IMR-90 (cell line): ENCODE measurements around the gene PLCH1. TPM values are rescaled to one million over a fixed set of nuclear protein-coding genes. Genes with fewer than 3 reads are reported as not detected.

Source experiments
- ATAC-seq: fragments of 200-7000 bp; cut with Tn5 transposase; 2 replicates; pipeline ENCODE4 v1.9.1; 2020; ENCODE audit warnings: low read depth, mild to moderate bottlenecking, moderate library complexity
- BruUV-seq: library from RNA; stranded (reverse); fragments of 400-500 nt; replicated peaks from 2 replicates; lab custom pipeline; 2021; lab: Mats Ljungman, UMichigan
- CTCF ChIA-PET: fragments of 300-600 bp; formaldehyde crosslinking; extraction: SDS; loops from one replicate; lab custom pipeline; 2021; ENCODE audit warnings: antibody characterized with exemption; lab: Yijun Ruan, JAX
- POLR2A ChIA-PET: fragments of 300-600 bp; sonication (Branson Sonifier 250); formaldehyde crosslinking; loops from one replicate; lab custom pipeline; 2022; ENCODE audit warnings: antibody characterized with exemption; ENCODE audit not compliant: unreplicated experiment; lab: Charles Lee
- DNase-seq: peaks from one replicate; pipeline ENCODE4 v3.0.0; 2013
- H2AFZ ChIP-seq: replicated peaks from 2 replicates; pipeline ENCODE3; 2013; ENCODE audit warnings: low read length, mild to moderate bottlenecking; ENCODE audit not compliant: poor library complexity
- H2AK5ac ChIP-seq: 2 replicates; pipeline ENCODE4 v1.6.1; 2013; ENCODE audit warnings: low read depth, low read length, inconsistent platforms
- H2AK9ac ChIP-seq: replicated peaks from 2 replicates; pipeline ENCODE3; 2013; ENCODE audit warnings: mild to moderate bottlenecking, low read depth, low read length, moderate library complexity; ENCODE audit not compliant: poor library complexity
- H2BK120ac ChIP-seq: 2 replicates; pipeline ENCODE4 v1.6.1; 2013; ENCODE audit warnings: low read depth, low read length, inconsistent platforms
- H2BK15ac ChIP-seq: 3 replicates; pipeline ENCODE4 v1.6.1; 2013; ENCODE audit warnings: low read depth, low read length, inconsistent platforms
- H2BK20ac ChIP-seq: 2 replicates; pipeline ENCODE4 v1.6.1; 2013; ENCODE audit warnings: low read depth, mild to moderate bottlenecking, inconsistent platforms, low read length, moderate library complexity
- H2BK5ac ChIP-seq: 2 replicates; pipeline ENCODE4 v1.6.1; 2013; ENCODE audit warnings: mild to moderate bottlenecking, low read depth, low read length, inconsistent platforms; ENCODE audit not compliant: poor library complexity, severe bottlenecking
- H3K14ac ChIP-seq: replicated peaks from 2 replicates; pipeline ENCODE4 v1.6.1; 2013; ENCODE audit warnings: low read depth, low read length, inconsistent platforms
- H3K18ac ChIP-seq: 2 replicates; pipeline ENCODE4 v1.6.1; 2013; ENCODE audit warnings: low read depth, low read length, control low read depth
- H3K23ac ChIP-seq: 2 replicates; pipeline ENCODE4 v1.6.1; 2013; ENCODE audit warnings: low read depth, low read length, inconsistent platforms
- H3K27ac ChIP-seq: 2 replicates; pipeline ENCODE4 v1.5.1; 2013; ENCODE audit warnings: mild to moderate bottlenecking, control low read depth, low read length; ENCODE audit not compliant: insufficient read depth
- H3K27me3 ChIP-seq: 2 replicates; pipeline ENCODE4 v1.6.1; 2013; ENCODE audit warnings: low read length; ENCODE audit not compliant: control insufficient read depth, insufficient read depth
- H3K36me3 ChIP-seq: 2 replicates; pipeline ENCODE4 v1.6.1; 2013; ENCODE audit warnings: low read length, mixed read lengths; ENCODE audit not compliant: control insufficient read depth, insufficient read depth
- H3K4ac ChIP-seq: 2 replicates; pipeline ENCODE4 v1.6.1; 2013; ENCODE audit warnings: low read depth, low read length, inconsistent platforms
- H3K4me1 ChIP-seq: 2 replicates; pipeline ENCODE4 v1.6.1; 2013; ENCODE audit warnings: low read length, mixed read lengths; ENCODE audit not compliant: control insufficient read depth, insufficient read depth
- H3K4me2 ChIP-seq: 2 replicates; pipeline ENCODE4 v1.6.1; 2013; ENCODE audit warnings: low read depth, mild to moderate bottlenecking, control low read depth, low read length, moderate library complexity
- H3K4me3 ChIP-seq: 2 replicates; pipeline ENCODE4 v1.5.1; 2013; ENCODE audit warnings: low read depth, mild to moderate bottlenecking, control low read depth, low read length, moderate library complexity; ENCODE audit not compliant: insufficient read depth
- H3K56ac ChIP-seq: 2 replicates; pipeline ENCODE4 v1.6.1; 2013; ENCODE audit warnings: low read length, inconsistent platforms; ENCODE audit not compliant: insufficient read depth; ENCODE audit errors: extremely low read depth
- H3K79me1 ChIP-seq, 2 experiments: 2 replicates each; pipeline ENCODE4 v1.6.1; 2013; ENCODE audit warnings: low read length in 2 of 2, inconsistent platforms in 1 of 2, low read depth in 1 of 2
- H3K9ac ChIP-seq: 2 replicates; pipeline ENCODE4 v1.6.1; 2013; ENCODE audit warnings: low read depth, low read length, control low read depth
- H3K9me1 ChIP-seq: 2 replicates; pipeline ENCODE4 v1.6.1; 2013; ENCODE audit warnings: low read length, inconsistent platforms; ENCODE audit not compliant: insufficient read depth
- H3K9me3 ChIP-seq: 2 replicates; pipeline ENCODE4 v1.6.1; 2013; ENCODE audit warnings: low read length; ENCODE audit not compliant: control insufficient read depth, insufficient read depth
- H4K20me1 ChIP-seq: 2 replicates; pipeline ENCODE4 v1.6.1; 2013; ENCODE audit warnings: low read length, inconsistent platforms; ENCODE audit not compliant: insufficient read depth
- H4K5ac ChIP-seq: 2 replicates; pipeline ENCODE4 v1.6.1; 2013; ENCODE audit warnings: mild to moderate bottlenecking, low read depth, low read length, control low read depth
- H4K8ac ChIP-seq, 2 experiments: 2 replicates each; pipeline ENCODE4 v1.6.1; 2013; ENCODE audit warnings: low read depth in 2 of 2, low read length in 2 of 2, control low read depth in 1 of 2, inconsistent platforms in 1 of 2
- H4K91ac ChIP-seq: 2 replicates; pipeline ENCODE4 v1.6.1; 2013; ENCODE audit warnings: low read depth, low read length, inconsistent platforms; ENCODE audit not compliant: insufficient read depth
- BHLHE40 ChIP-seq: fragments of 150-350 bp; IDR thresholded peaks from 2 replicates; pipeline ENCODE4 v1.6.1; 2016; ENCODE audit warnings: mild to moderate bottlenecking, low read depth, low read length
- ELK1 ChIP-seq: fragments of 150-350 bp; IDR thresholded peaks from 2 replicates; pipeline ENCODE4 v1.6.1; 2016; ENCODE audit warnings: low read depth, mild to moderate bottlenecking, low read length, moderate library complexity, borderline replicate concordance
- NFE2L2 ChIP-seq: fragments of 150-350 bp; IDR thresholded peaks from 2 replicates; pipeline ENCODE4 v1.6.1; 2016; ENCODE audit warnings: low read depth, mild to moderate bottlenecking, low read length
- POLR2A ChIP-seq: IDR thresholded peaks from 2 replicates; pipeline ENCODE4 v1.6.1; 2012; ENCODE audit warnings: mild to moderate bottlenecking, low read depth, low read length
- RAD21 ChIP-seq: IDR thresholded peaks from 2 replicates; pipeline ENCODE4 v1.6.1; 2012; ENCODE audit warnings: low read length, improper control_type of control experiment
- WGBS, 2 experiments: methylation state at CpG; one replicate each; pipeline versions ENCODE4 v1.1.5 to v1.1.7; 2013; ENCODE audit warnings: missing lambda C conversion rate in 2 of 2; ENCODE audit not compliant: insufficient read length in 1 of 2; ENCODE audit errors: extremely low coverage in 2 of 2; 5-methylcytosine and 5-hydroxymethylcytosine counted together
- dilution Hi-C: fragments of 300-500 bp; cut with HindIII; formaldehyde crosslinking; loops from one replicate; pipeline ENCODE4 v1.14.3; 2018; ENCODE audit warnings: low sequenced_read_pairs; ENCODE audit not compliant: unreplicated experiment
- in situ Hi-C: fragments of 300-500 bp; cut with MboI; formaldehyde crosslinking; loops from 3 replicates; pipeline ENCODE4 v1.14.3; 2019; ENCODE audit warnings: low sequenced_read_pairs, inconsistent platforms, mixed read lengths
- intact Hi-C: fragments of 100-400 bp; cut with micrococcal nuclease; formaldehyde crosslinking; loops from 2 replicates; pipeline ENCODE4 v1.10.0; 2022
- polyA plus RNA-seq, 3 experiments: library from polyadenylated mRNA; depleted of rRNA; stranded (reverse); fragments of >200 nt; gene quantifications; 2 replicates each; pipeline ENCODE4 v1.2.3, GENCODE V29; 2012; ENCODE audit warnings: low replicate concordance in 1 of 3
- total RNA-seq: library from RNA; depleted of rRNA; stranded (reverse); fragments of >200 nt; gene quantifications from 2 replicates; pipeline ENCODE4 v1.2.3, GENCODE V29; 2012

The PLCH1 gene
- total and polyA plus RNA-seq, 2 of the 4 experiments (the other 2 are of a cell fraction) = not detected

GRCh38 chr3:155481089-155481488 is 263.8 kb downstream of the PLCH1 start:
- no TSS peak for BruUV-seq
- H4K8ac ChIP-seq = no peak overlapping the region
- no peak overlapping the region for H3K14ac ChIP-seq
- H2AFZ ChIP-seq = no peak overlapping the region
- H3K18ac ChIP-seq = no peak overlapping the region
- H2BK5ac ChIP-seq = no peak overlapping the region
- H2AK5ac ChIP-seq = no peak overlapping the region
- intact Hi-C loops (no loop called here), dilution Hi-C loops (no loop called here), in situ Hi-C loops (no loop called here)
- no peak overlapping the region for H2BK15ac ChIP-seq
- DNase-seq = no peak
- no peak overlapping the region for H2AK9ac ChIP-seq
- H4K91ac ChIP-seq = no peak overlapping the region
- no peak overlapping the region for H3K4me2 ChIP-seq
- POLR2A ChIA-PET = no interaction called here
- no peaks in the 10 kb centered on the region for H3K9me1 ChIP-seq
- no peak overlapping the region for H3K9ac ChIP-seq
- no peak for ATAC-seq
- H3K4me1 ChIP-seq = no peaks in the 10 kb centered on the region
- no peaks in the 10 kb centered on the region for H4K20me1 ChIP-seq
- H3K79me1 ChIP-seq = no peaks in the 10 kb centered on the region
- no peak overlapping the region for H4K5ac ChIP-seq
- no peaks in the 10 kb centered on the region for H3K36me3 ChIP-seq
- no peaks in the 10 kb centered on the region for H3K27me3 ChIP-seq
- no peak overlapping the region for H3K4ac ChIP-seq
- no peak overlapping the region for H2BK120ac ChIP-seq
- H3K23ac ChIP-seq = no peak overlapping the region
- H2BK20ac ChIP-seq = no peak overlapping the region
- TF ChIP-seq BHLHE40 = no peak
- no peak for TF ChIP-seq ELK1
- TF ChIP-seq NFE2L2 = no peak
- no peak for TF ChIP-seq POLR2A
- TF ChIP-seq RAD21 = no peak
- no peak overlapping the region for H3K27ac ChIP-seq
- CTCF ChIA-PET = no interaction called here
- H3K56ac ChIP-seq = no peak overlapping the region
- WGBS, 2 experiments = 20% methylated on average over 2 of the region's 12 CpGs; no CpG with 5 or more reads in 1 of the 2 experiments
- H3K9me3 ChIP-seq = peaks cover 6% of the 10 kb centered on the region
- no peak overlapping the region for H3K4me3 ChIP-seq
